Measurements from ENCODE around the gene SORCS2. TPM values are rescaled to one million over a fixed set of nuclear protein-coding genes. Genes with fewer than 3 reads are reported as not detected.

Gene SORCS2
- total RNA-seq, 2 experiments from 2014 or later: 0.03 TPM; not detected in 1

- intact Hi-C loops (cut with micrococcal nuclease; ENCODE audit: unreplicated experiment): no loop called here
- Histone ChIP-seq H3K4me1 (ENCODE audit: insufficient read depth, low read length, poor library complexity, severe bottlenecking) (no peaks in the 10 kb centered on the region), H3K9me2 (ENCODE audit: insufficient read depth, low read length) (no peaks in the 10 kb centered on the region), H3K36me3 (ENCODE audit: insufficient read depth, low read length) (no peaks in the 10 kb centered on the region), H3K9me3 (ENCODE audit: low read length) (no peaks in the 10 kb centered on the region), H2AFZ (ENCODE audit: low read length) (no peak overlapping the region), H3K4me2 (ENCODE audit: low read length) (no peak overlapping the region), H3K79me2 (ENCODE audit: insufficient read depth, low read depth, low read length) (no peaks in the 10 kb centered on the region), H3K27ac (ENCODE audit: low read depth, low read length, poor library complexity, severe bottlenecking) (no peak overlapping the region), H4K20me1 (ENCODE audit: insufficient read depth, low read length) (no peaks in the 10 kb centered on the region), H3K4me3 (ENCODE audit: low read depth, low read length, poor library complexity, severe bottlenecking) (no peak overlapping the region)
- TF ChIP-seq, protein P1, sequence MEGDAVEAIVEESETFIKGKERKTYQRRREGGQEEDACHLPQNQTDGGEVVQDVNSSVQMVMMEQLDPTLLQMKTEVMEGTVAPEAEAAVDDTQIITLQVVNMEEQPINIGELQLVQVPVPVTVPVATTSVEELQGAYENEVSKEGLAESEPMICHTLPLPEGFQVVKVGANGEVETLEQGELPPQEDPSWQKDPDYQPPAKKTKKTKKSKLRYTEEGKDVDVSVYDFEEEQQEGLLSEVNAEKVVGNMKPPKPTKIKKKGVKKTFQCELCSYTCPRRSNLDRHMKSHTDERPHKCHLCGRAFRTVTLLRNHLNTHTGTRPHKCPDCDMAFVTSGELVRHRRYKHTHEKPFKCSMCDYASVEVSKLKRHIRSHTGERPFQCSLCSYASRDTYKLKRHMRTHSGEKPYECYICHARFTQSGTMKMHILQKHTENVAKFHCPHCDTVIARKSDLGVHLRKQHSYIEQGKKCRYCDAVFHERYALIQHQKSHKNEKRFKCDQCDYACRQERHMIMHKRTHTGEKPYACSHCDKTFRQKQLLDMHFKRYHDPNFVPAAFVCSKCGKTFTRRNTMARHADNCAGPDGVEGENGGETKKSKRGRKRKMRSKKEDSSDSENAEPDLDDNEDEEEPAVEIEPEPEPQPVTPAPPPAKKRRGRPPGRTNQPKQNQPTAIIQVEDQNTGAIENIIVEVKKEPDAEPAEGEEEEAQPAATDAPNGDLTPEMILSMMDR (conservative IDR thresholded peaks at IDR 0.05; ENCODE audit: low read length): no peak
- TF ChIP-seq EZH2phosphoT487 (IDR thresholded peaks at IDR 0.05; ENCODE audit: borderline replicate concordance, low read depth, low read length): no peak
- CTCF ChIA-PET (ENCODE audit: unreplicated experiment): no interaction called here
- DNase-seq (ENCODE audit: low spot score): no peak
- POLR2A ChIA-PET: interaction anchor here (0.5 kb wide), 1 partner anchor 1881 kb away, joined by 3 read pairs; no protein-coding TSS in a partner anchor
- BruUV-seq (replicated peaks): no TSS peak
Measured at GRCh38 chr4:7224878-7225533, 32.7 kb downstream of the SORCS2 start.

GRCh38 chr4:7226439-7226838, 34.1 kb downstream of the SORCS2 start:
- no peak for DNase-seq (ENCODE audit: low spot score)
- Histone ChIP-seq H2AFZ (ENCODE audit: low read length) (no peak overlapping the region), H3K9me3 (ENCODE audit: low read length) (no peaks in the 10 kb centered on the region), H3K9me2 (ENCODE audit: insufficient read depth, low read length) (no peaks in the 10 kb centered on the region), H4K20me1 (ENCODE audit: insufficient read depth, low read length) (no peaks in the 10 kb centered on the region), H3K4me3 (ENCODE audit: low read depth, low read length, poor library complexity, severe bottlenecking) (no peak overlapping the region), H3K36me3 (ENCODE audit: insufficient read depth, low read length) (no peaks in the 10 kb centered on the region), H3K4me2 (ENCODE audit: low read length) (no peak overlapping the region), H3K27ac (ENCODE audit: low read depth, low read length, poor library complexity, severe bottlenecking) (no peak overlapping the region), H3K4me1 (ENCODE audit: insufficient read depth, low read length, poor library complexity, severe bottlenecking) (no peaks in the 10 kb centered on the region), H3K79me2 (ENCODE audit: insufficient read depth, low read depth, low read length) (no peaks in the 10 kb centered on the region)
- no TSS peak for BruUV-seq (replicated peaks)
- TF ChIP-seq, protein P1 (conservative IDR thresholded peaks at IDR 0.05; ENCODE audit: low read length): no peak
- TF ChIP-seq EZH2phosphoT487 (IDR thresholded peaks at IDR 0.05; ENCODE audit: borderline replicate concordance, low read depth, low read length): no peak
- POLR2A ChIA-PET: no interaction called here
- CTCF ChIA-PET (ENCODE audit: unreplicated experiment): no interaction called here
- intact Hi-C loops (cut with micrococcal nuclease; ENCODE audit: unreplicated experiment): no loop called here

DNA sequence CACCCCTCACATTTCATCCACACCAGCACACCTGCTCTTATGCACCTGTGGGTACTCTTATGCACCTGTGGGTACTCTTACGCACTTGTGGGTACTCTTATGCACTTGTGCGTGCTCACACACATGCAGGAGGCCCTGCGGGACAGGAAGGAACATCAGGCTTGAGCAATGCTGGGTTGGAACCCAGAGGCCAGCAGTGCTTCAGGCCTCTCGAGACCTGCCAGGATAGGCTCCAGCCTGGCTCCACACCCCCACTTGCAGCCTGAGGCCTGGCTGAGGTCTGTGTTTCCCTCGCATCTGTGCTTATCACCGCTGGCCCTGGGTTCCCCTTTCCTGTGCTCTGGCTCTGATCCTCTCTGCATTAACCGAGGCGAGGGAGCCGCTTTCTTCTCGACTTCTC, 34.7 kb downstream of the SORCS2 start:
- ChIA-PET CTCF (ENCODE audit: unreplicated experiment) (no interaction called here), POLR2A (no interaction called here)
- Histone ChIP-seq H3K9me3 (ENCODE audit: low read length) (no peaks in the 10 kb centered on the region), H3K27ac (ENCODE audit: low read depth, low read length, poor library complexity, severe bottlenecking) (no peak overlapping the region), H3K4me3 (ENCODE audit: low read depth, low read length, poor library complexity, severe bottlenecking) (no peak overlapping the region), H3K4me1 (ENCODE audit: insufficient read depth, low read length, poor library complexity, severe bottlenecking) (no peaks in the 10 kb centered on the region), H3K79me2 (ENCODE audit: insufficient read depth, low read depth, low read length) (no peaks in the 10 kb centered on the region), H3K9me2 (ENCODE audit: insufficient read depth, low read length) (no peaks in the 10 kb centered on the region), H3K4me2 (ENCODE audit: low read length) (no peak overlapping the region), H3K36me3 (ENCODE audit: insufficient read depth, low read length) (no peaks in the 10 kb centered on the region), H4K20me1 (ENCODE audit: insufficient read depth, low read length) (no peaks in the 10 kb centered on the region), H2AFZ (ENCODE audit: low read length) (no peak overlapping the region)
- no TSS peak for BruUV-seq (replicated peaks)
- intact Hi-C loops (cut with micrococcal nuclease; ENCODE audit: unreplicated experiment): no loop called here
- TF ChIP-seq, protein P1 (conservative IDR thresholded peaks at IDR 0.05; ENCODE audit: low read length): no peak
- no peak for TF ChIP-seq EZH2phosphoT487 (IDR thresholded peaks at IDR 0.05; ENCODE audit: borderline replicate concordance, low read depth, low read length)
- DNase-seq (ENCODE audit: low spot score): no peak

All from OCI-LY7 (cell line).